Esophagus muscularis mucosa (tissue), 4 donors: ENCODE results near the gene RCCD1. TPM values are rescaled to one million over a fixed set of nuclear protein-coding genes. Genes with fewer than 3 reads are reported as not detected.

Experiments
- DNase-seq: peaks from one replicate; pipeline ENCODE4 v3.0.0-alpha.2; 2017; ENCODE audit errors: extremely low spot score
- H3K27ac ChIP-seq, 4 donors: fragments of 200-600 bp; sonication (generic); replicated peaks in 1 of 4; 1 replicate in 3 of 4; 2 replicates in 1 of 4; pipeline ENCODE4 v1.5.1; 2016 to 2019; ENCODE audit warnings: mild to moderate bottlenecking in 1 of 4
- H3K27me3 ChIP-seq, 4 donors: fragments of 200-600 bp; sonication (generic); one replicate each; pipeline versions ENCODE4 v1.5.1 to v1.6.0; 2016 to 2019
- H3K36me3 ChIP-seq, 4 donors: fragments of 200-600 bp; sonication (generic); one replicate each; pipeline ENCODE4 v1.5.1; 2016 to 2019
- H3K4me1 ChIP-seq, 4 donors: fragments of 200-600 bp; sonication (generic); one replicate each; pipeline ENCODE4 v1.5.1; 2016 to 2019
- H3K4me3 ChIP-seq, 4 donors: fragments of 200-600 bp; sonication (generic); 1 replicate in 2 of 4; 2 replicates in 2 of 4; pipeline ENCODE4 v1.5.1; 2016 to 2019; ENCODE audit warnings: mild to moderate bottlenecking in 4 of 4, moderate library complexity in 1 of 4
- H3K9me3 ChIP-seq, 4 donors: fragments of 200-600 bp; sonication (generic); 1 replicate in 3 of 4; 2 replicates in 1 of 4; pipeline ENCODE4 v1.5.1; 2016 to 2019
- EP300 ChIP-seq: sonication (generic); formaldehyde crosslinking; IDR thresholded peaks from one replicate; pipeline ENCODE4 v1.6.1; 2017; ENCODE audit warnings: antibody characterized with exemption
- POLR2A ChIP-seq: fragments of 450-650 bp; IDR thresholded peaks from one replicate; pipeline ENCODE4 v1.6.1; 2017; ENCODE audit warnings: antibody characterized with exemption, moderate library complexity, mild to moderate bottlenecking, low read depth
- POLR2AphosphoS5 ChIP-seq, 2 donors: sonication (generic); formaldehyde crosslinking; IDR thresholded peaks; one replicate each; pipeline ENCODE4 v1.6.1; 2017; ENCODE audit warnings: antibody characterized with exemption in 2 of 2
- WGBS: methylation state at CpG from one replicate; pipeline ENCODE4 v1.1.5; 2018; 5-methylcytosine and 5-hydroxymethylcytosine counted together
- intact Hi-C: fragments of 100-400 bp; cut with DNase I; formaldehyde crosslinking; loops from one replicate; pipeline ENCODE4 v1.15.1; 2023
- small RNA-seq, 3 donors: library from RNA; depleted of rRNA; stranded (forward); fragments of <200 nt; gene quantifications; one replicate each; pipeline ENCODE3, GENCODE V24; 2016
- total RNA-seq, 4 donors: library from RNA; depleted of rRNA; stranded (reverse); fragments of >200 nt; gene quantifications; one replicate each; pipeline versions ENCODE4 v1.1.0 to v1.2.1, GENCODE V29; 2016
- TF ChIP-seq, protein P1 (sequence below), 3 experiments: fragments of 200-600 bp in 2 of 3; fragments of 450-650 bp in 1 of 3; sonication (generic) in 2 of 3; IDR thresholded peaks; one replicate each; pipeline ENCODE4 v1.5.1; 2017 to 2019; ENCODE audit warnings: antibody characterized with exemption in 3 of 3, mild to moderate bottlenecking in 2 of 3, moderate library complexity in 1 of 3

Gene RCCD1
- total RNA-seq, 4 donors from 2014 or later, result 5.3 to 12.7 (median 9.2) TPM

DNA sequence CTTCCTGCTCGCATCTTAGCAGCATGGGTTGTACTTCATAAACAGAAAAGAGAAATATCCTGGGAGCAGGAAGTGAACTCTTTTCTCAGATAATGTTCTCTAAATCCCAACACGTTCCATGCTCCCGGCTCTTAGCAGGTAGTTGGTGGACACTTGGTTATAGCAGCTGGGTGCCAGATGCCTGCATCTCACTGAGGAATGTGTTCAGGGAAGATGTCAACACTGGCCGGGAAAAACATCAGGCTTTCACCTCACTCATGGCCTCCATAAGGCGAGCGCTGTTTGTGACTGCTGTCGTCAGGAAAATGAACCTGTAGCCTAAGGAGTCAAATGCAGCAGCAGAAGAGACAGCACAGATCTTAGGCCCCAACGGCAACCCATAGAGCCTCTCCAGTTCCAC, 44.1 kb downstream of the RCCD1 start:
- Histone ChIP-seq H3K4me3 (no peak overlapping the region), H3K27me3 (no peaks in the 10 kb centered on the region), H3K9me3 (no peaks in the 10 kb centered on the region), H3K27ac (no peak overlapping the region), H3K36me3 (peaks cover 36 to 63% (median 55%) of the 10 kb centered on the region in 4 donors), H3K4me1 (peaks cover 0 to 14% (median 11%) of the 10 kb centered on the region in 4 donors)
- 73% methylated on average over 8 of the region's 8 CpGs for WGBS
- intact Hi-C loops, result no loop called here
- no peak for TF ChIP-seq POLR2AphosphoS5 (IDR thresholded peaks at IDR 0.05)
- no peak for TF ChIP-seq POLR2A
- TF ChIP-seq, protein P1, sequence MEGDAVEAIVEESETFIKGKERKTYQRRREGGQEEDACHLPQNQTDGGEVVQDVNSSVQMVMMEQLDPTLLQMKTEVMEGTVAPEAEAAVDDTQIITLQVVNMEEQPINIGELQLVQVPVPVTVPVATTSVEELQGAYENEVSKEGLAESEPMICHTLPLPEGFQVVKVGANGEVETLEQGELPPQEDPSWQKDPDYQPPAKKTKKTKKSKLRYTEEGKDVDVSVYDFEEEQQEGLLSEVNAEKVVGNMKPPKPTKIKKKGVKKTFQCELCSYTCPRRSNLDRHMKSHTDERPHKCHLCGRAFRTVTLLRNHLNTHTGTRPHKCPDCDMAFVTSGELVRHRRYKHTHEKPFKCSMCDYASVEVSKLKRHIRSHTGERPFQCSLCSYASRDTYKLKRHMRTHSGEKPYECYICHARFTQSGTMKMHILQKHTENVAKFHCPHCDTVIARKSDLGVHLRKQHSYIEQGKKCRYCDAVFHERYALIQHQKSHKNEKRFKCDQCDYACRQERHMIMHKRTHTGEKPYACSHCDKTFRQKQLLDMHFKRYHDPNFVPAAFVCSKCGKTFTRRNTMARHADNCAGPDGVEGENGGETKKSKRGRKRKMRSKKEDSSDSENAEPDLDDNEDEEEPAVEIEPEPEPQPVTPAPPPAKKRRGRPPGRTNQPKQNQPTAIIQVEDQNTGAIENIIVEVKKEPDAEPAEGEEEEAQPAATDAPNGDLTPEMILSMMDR (IDR thresholded peaks at IDR 0.05), result no peak
- no peak for TF ChIP-seq EP300
- DNase-seq, result no peak

DNA sequence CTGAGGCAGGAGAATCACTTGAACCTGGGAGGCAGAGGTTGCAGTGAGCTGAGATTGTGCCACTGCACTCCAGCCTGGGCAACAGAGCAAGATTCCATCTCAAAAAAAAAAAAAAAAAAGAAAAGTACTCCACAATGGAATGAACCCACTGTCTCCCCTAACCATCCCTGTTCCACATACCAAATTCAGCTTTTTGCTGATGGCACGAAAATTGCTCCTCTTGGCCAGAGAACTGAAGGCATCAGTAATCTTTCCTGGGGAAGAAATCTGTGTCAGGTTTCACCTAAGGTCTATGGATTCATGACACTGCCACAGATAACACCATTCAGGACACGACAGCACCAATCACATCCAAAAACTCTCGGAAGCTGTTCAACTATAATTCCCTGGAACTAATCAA, 46.5 kb downstream of the RCCD1 start:
- 90% methylated on average over 3 of the region's 3 CpGs for WGBS
- Histone ChIP-seq H3K4me3 (no peak overlapping the region), H3K4me1 (no peaks in the 10 kb centered on the region), H3K27me3 (no peaks in the 10 kb centered on the region), H3K9me3 (no peaks in the 10 kb centered on the region), H3K36me3 (peaks cover 60 to 88% (median 79%) of the 10 kb centered on the region in 4 donors), H3K27ac (no peak overlapping the region)
- DNase-seq, result no peak
- intact Hi-C loops, result no loop called here
- TF ChIP-seq EP300 (no peak), POLR2A (no peak), POLR2AphosphoS5 (IDR thresholded peaks at IDR 0.05) (no peak)
- TF ChIP-seq, protein P1 (IDR thresholded peaks at IDR 0.05), result no peak

DNA sequence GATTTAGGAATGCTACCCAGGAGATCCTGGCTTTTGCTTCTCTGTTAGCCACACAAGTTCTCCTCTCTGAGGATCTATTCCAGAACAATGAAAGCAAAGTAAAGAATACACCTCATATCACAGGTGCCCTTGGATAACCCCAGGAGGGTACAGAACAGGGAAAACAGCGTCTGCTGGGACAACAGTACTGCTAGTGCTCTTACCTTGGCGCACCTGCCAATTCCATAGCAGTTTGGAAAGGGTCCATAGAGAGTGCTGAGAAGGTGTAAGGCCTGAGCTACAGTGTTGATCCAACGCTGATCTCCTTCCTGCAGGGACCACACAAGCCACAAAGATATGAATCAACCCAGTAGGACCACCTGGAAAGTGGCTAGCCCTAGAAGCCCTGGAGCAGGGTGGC, 52.6 kb downstream of the RCCD1 start:
- peaks cover 68 to 100% (median 91%) of the 10 kb centered on the region in 4 donors for H3K36me3 ChIP-seq
- no peaks in the 10 kb centered on the region for H3K9me3 ChIP-seq
- H3K4me3 ChIP-seq, result no peak overlapping the region
- no peaks in the 10 kb centered on the region for H3K27me3 ChIP-seq
- no peak overlapping the region for H3K27ac ChIP-seq
- no peak for DNase-seq
- intact Hi-C loops, result no loop called here
- WGBS, result 100% methylated on average over 1 of the region's 3 CpGs
- H3K4me1 ChIP-seq, result no peaks in the 10 kb centered on the region
- no peak for TF ChIP-seq POLR2AphosphoS5 (IDR thresholded peaks at IDR 0.05)
- no peak for TF ChIP-seq POLR2A
- no peak for TF ChIP-seq EP300
- TF ChIP-seq, protein P1 (IDR thresholded peaks at IDR 0.05), result no peak

Small RNAs within 50 kb of the gene (small RNA-seq; reads per million reads assigned to genes)
- gene RF00019, result 0 reads per million in 3 donors

Other genes starting within 250 kb of the RCCD1 start
- gene BLM, start 237.5 kb upstream of the RCCD1 start, total RNA-seq, result 1 to 10 TPM in 1 of 4 donors, under 1 TPM in 3; under 0.01 to 1.5 (median 0.73) TPM
- gene FURIN, start 86.3 kb upstream of the RCCD1 start, total RNA-seq, result 10 to 100 TPM; 39.0 to 84.0 (median 80.3) TPM
- 10 to 100 TPM; 26.1 to 41.9 (median 34.0) TPM for gene FES, start 70.4 kb upstream of the RCCD1 start, total RNA-seq
- gene MAN2A2, start 51.6 kb upstream of the RCCD1 start, total RNA-seq, result 10 to 100 TPM; 27.0 to 80.9 (median 31.7) TPM
- gene HDDC3, start 22.3 kb upstream of the RCCD1 start, total RNA-seq, result 1 to 10 TPM; 5.1 to 7.9 (median 6.0) TPM
- 100 to 1,000 TPM in 1 of 4 donors, 10 to 100 TPM in 3; 88.6 to 113 (median 93.2) TPM for gene UNC45A, start 19.6 kb upstream of the RCCD1 start, total RNA-seq
- gene PRC1, start 39.7 kb downstream of the RCCD1 start, total RNA-seq, result 1 to 10 TPM; 4.0 to 5.8 (median 4.6) TPM
- gene VPS33B, start 67.7 kb downstream of the RCCD1 start, total RNA-seq, result 10 to 100 TPM in 2 of 4 donors, 1 to 10 TPM in 2; 9.5 to 11.4 (median 10.4) TPM
- 1 to 10 TPM; 1.9 to 3.0 (median 2.1) TPM for gene SV2B, start 145.4 kb downstream of the RCCD1 start, total RNA-seq